IPS-11a (cell line): ENCODE data around the gene CAMK2D.

Experiments
- H3K4me3 ChIP-seq: one replicate; pipeline ENCODE4 v1.5.1; 2013; ENCODE audit warnings: low read depth, low read length, control low read depth

CAMK2D gene

DNA sequence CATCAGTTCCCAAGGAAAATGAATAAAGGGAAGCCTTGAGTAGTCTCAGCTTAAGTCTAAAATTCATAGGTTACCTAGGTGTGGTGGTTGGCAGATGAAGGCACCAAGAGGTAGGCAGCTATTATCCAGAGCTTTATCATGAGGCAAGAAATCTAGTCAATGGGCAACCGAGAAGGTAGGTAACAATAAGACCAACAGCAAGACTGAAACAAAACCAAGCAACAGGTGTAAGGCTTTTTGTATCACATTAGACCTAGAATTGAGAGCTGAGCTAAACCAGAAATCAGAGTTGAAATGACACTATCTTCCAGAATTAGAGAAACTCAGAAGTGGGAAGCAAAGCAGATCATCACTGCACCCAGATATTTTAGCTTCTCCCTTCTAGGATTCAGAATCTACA, 117.1 kb downstream of the CAMK2D start:
- no peak overlapping the region for H3K4me3 ChIP-seq

DNA sequence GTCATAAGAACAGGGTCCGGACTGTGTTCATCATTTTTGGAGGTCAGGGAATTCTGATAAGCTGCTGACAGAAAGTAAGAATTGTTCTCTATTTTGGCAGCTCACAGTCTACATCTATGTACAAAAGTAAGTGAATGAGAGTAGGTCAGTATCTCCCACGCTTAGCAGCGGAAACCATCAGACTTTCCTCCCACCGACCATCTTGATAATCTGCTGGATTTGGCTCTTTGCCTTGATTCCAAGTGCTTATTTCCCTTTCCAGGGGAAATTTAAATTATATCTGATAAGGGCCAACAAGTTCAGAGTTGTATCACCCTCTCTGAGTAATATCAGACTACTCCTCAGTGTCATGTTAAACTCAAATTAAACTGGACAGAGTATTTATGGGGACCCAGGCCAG, 118.0 kb downstream of the CAMK2D start:
- no peak overlapping the region for H3K4me3 ChIP-seq

DNA sequence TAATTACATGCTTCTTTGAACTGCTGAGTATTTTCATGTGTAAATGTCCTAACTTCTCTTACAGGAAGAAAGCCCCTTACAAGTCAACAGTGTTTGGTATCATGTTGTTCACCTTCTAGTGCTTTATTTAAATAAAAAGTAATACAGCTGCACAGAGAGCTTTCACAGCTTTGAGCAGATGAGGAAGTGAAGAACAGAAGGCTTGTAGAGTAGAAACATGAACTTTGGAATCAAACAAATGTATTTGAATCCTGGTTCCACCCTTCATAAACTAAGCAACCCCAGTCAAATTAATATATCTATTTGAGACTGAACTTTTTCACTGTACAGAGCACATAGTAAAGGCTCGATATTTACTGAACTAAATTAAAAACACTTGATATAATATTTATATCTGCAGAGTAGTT, 120.5 kb downstream of the CAMK2D start:
- H3K4me3 ChIP-seq, result no peak overlapping the region

DNA sequence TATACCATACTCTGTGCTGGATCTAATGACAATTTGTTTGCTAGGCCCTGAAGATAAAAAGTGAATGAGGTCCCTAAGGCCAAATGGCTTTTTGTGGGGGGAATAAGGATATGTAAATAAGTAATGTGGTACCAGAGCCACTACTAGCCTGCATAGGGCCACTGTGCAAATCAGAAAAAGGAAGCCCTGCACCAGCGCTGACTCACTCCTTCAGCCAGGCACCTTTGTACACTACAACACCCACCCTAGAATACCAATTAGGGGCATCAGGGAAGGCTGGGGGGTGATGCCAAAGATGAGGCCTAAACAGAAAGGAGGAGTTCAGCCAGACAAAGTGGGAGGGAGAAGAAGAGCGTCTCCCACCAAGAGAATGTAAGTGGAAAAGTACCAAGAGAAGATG, 122.2 kb downstream of the CAMK2D start:
- H3K4me3 ChIP-seq, result no peak overlapping the region

DNA sequence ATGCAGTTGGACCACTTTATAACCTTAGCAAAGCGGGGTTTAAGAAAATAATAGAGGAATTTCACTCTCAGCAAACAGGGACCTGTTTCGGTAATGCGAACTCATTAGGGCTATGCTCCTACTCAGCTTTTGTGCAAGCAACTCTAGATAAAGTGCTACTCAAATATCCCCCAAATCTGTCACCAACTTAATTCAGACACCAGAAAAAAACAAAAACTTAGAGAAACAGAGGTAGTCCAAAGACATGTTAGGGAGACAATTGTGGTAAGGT, 123.0 kb downstream of the CAMK2D start:
- no peak overlapping the region for H3K4me3 ChIP-seq

DNA sequence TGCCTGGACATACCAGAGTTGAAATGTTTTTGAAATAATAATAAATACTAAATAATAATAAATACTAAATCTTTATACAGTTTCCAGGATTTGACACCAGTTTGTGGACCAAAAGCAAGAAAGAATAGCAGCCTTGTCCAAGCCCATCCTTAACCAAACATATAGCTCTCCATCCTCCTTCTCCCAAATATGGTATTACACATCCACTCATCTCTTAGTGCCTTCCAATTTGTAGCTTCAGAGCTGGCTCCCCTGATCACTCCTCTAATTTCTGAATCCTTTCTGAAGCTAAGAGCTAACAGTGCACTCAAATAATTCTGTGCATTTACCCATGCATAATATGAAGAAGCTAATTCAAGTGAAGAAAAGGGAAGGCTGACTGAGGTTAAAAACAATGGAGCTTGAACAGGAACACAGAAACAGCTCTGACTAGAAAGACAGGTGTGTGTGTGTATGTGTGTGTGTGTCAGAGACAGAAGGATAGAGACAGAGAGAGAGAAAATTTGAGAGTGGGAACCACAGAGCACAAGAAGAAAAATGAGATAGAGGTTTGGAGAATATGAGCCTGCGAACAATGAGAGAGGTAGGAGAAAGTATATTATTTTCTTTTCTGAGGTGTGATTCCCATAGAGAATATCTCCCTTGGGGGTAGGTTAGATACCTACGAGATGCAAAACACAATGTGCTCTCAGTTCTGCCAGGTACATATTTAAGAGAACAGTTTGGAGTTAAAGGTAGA, 123.5 kb downstream of the CAMK2D start:
- no peak overlapping the region for H3K4me3 ChIP-seq

DNA sequence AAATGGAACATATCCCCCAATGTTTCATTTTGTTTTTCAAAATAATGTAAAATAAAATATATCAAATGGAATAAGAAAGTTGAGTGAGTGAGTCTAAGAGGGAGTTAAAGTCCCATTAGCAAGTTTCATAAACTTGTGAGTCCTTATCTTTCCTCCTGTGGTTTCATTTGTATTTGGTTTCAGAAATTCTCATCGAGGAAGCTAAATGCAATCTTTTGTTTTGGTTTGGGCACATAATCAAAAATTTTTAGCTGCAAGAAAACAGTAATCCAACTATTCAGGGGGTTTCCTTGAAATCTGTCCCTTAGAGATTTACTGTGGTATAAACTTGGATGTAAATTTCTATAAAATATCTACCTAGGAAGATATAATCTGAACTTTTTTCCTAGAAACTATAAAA, 124.2 kb downstream of the CAMK2D start:
- H3K4me3 ChIP-seq, result no peak overlapping the region

DNA sequence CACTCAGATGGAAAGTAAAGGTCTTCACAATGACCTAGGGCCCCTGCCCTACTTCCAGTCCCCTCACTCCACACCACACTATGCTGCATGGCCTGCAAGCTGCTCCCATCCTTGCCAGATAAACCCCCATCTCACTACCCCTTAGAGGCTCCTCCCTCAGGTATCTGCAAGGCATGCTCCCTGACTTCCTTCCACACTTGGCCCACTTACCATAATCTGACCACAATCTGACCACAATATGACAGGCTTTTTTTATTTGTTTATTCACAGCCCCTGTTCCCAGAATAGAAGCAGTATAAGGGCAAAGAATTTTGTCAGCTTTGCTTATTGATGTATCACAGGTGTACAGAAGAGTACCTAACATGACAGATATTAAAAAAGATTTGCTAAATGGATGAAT, 124.7 kb downstream of the CAMK2D start:
- no peak overlapping the region for H3K4me3 ChIP-seq

DNA sequence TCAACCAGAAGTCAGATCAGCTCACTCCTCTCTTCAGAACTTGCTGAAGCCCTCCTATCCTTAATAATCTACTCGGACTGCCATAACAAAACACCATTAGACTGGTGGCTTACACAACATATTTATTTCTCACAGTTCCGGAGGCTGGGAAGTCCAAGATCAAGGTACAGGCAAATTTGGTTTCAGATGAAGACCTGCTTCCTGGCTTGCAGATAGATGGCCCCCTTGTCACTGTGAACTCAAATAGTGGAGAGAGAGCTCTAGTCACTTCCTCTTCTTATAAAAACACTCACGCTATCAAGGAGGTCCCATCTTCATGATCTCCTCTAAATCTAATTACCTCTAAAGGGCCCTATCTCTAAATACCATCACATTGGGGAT, 125.1 kb downstream of the CAMK2D start:
- H3K4me3 ChIP-seq, result no peak overlapping the region

DNA sequence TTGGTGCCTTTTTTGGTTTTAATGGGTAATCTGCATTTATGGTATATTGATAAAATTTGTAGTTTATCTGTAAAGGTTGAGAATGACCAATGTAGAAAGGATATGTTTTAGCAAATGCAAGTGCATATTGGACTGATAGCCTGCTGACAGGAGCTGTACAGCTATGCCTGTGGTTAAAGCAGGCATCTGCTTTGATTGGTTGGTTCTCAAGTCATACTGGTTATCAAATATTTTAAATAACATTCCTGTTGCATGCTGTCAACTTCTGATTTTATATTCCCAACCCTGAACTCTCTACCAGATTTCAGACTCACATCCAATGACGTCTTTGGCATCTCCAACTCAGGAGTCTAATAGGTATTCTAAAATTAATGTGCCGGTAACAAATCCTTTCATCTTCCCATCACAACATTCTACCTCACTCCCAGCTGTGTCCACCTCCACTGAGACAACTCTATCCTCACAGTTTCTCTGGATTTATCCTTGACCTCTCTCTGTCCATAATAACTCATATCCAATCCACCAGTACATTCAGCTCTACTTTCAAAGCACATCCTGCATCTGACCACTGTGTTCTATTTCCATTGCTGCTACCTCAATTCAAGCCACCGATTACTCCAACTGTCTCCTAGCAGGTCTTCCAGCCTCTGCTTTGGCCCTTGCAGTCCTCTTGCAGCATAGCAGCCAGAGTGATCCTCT, 125.7 kb downstream of the CAMK2D start:
- H3K4me3 ChIP-seq, result no peak overlapping the region

DNA sequence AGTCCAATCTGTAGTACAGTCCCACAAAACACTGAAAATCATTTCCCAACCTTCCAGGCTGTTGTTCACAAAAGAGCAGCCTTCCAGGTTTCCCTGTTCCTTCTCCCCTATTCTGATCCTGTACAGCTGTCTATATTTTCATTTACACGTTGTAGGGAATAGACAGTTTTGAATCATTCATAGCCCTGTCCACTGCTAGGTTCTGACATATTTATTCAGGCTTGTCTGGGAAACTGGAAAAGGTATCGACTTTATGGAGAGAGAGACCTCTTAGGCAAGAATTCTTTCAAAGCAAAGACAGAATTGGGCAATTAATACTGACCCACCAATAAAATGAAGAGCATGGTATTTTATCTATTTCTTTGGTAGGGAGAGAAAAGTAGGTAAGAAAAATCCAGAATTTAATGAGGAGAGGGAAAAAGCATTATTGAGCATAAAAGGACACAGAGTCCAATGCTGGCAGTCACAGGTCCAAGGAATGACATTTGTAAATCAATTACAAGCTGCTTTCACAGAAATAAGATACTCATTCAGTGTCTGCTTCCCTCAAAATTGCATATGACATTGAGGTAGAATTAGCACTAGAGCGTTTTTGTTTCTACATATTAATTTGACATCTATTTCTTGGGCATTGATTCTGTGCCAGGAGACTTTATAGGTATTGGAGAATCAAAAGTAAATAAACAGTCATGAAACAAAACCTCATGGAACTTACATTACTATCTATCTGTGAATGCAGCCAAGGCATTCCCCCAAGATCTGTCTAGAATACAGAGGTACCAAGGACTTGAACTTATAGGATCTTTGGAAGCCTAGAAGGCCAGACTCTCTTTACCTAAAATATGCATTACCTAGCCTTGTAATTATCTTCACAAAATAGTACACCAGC, 127.2 kb downstream of the CAMK2D start:
- H3K4me3 ChIP-seq, result no peak overlapping the region

DNA sequence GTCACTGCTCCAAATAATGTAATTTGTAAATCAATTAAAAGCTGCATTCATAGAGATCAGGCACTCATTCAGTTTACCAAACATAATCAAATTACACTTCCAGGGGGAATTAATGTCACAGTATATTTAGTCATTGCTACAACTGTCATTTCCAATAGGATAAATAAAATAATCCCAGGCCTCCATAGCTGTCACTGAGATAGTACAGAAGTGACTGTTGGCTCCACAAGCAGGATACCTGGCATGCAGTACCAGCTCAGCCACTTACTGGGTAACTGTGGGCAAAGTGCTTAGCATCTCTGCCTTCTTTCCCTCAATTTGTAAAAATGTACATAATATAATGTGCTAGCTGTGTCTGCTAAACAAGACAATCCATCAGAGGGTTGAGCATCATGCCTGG, 128.1 kb downstream of the CAMK2D start:
- H3K4me3 ChIP-seq, result no peak overlapping the region

DNA sequence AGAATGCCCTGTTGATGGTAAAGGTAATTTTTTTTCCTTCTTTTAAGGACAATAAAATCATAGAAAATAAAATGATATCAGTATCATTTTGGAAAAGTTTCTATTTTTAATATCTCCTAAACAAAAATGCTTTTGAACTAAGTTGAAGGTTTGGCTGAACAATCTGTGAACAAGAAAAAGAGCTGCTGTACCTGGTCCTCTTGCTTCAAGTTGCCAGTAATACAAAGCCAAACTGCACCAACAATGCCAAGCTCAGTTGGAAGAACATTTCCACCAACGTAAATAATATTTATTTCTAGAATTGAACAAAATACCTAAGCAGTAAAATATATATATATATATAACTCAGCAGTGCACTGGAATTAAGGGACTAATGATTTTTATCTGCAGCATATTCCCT, 132.8 kb downstream of the CAMK2D start:
- H3K4me3 ChIP-seq, result no peak overlapping the region

DNA sequence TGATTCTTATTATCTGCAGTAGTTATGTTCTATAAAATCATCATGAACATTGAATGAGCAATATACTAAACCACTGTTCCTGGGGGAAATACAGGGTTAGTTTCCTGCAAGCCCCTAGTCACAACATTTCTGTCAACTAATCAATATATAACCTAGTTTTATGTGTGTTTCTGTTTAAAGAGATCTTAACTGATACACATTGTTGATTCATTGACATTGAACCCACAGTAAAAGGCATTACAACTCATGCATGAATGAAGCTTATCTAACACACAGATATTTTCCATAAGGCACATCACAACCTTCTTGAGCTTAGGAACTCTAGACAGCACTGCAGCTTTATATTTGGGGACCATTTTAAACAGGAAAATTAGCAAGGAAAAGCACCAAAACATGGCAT, 134.2 kb downstream of the CAMK2D start:
- H3K4me3 ChIP-seq, result no peak overlapping the region

DNA sequence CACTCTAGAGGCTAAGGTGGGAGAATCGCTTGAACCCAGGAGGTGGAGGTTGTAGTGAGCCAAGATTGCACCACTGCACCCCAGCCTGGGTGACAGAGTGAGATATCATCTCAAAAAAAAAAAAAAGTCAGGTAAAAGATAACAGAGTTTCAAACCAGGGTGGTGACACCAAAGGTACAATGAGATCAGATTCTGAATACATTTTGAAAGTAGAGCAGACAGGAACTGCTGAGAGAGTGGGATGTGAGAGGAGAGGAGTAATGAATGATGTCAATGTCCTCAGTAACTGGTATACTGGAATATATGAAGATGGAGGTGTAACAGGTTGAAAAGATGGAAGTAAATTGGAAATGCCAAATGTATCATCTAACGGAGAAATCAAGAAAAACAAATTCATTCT, 135.6 kb downstream of the CAMK2D start:
- H3K4me3 ChIP-seq, result no peak overlapping the region

DNA sequence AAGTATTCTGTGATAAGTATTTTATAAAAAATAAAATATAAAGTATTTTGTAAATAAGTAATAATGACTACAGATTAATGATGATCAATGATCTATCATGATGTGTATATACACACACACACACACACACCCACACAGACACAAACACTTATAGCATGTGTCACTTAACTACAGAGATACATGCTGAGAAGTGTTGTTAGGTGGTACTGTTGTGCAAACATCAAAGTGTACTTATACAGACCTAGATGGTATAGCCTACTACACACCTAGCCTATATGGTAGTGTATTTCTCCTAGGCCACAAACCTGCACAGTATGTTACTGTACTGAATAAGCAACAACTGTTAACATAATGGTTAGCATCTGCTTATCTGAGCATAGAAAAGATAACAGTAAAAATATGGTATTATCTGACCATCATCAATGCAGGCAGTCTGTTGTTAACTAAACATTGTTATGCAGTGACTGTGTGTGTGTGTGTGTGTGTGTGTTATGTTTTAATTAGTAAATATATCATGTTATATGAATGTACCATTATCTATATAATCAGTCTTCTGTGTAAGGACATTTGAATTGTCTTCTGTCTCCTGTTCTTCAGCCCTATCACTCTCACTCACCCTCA, 138.2 kb downstream of the CAMK2D start:
- no peak overlapping the region for H3K4me3 ChIP-seq

DNA sequence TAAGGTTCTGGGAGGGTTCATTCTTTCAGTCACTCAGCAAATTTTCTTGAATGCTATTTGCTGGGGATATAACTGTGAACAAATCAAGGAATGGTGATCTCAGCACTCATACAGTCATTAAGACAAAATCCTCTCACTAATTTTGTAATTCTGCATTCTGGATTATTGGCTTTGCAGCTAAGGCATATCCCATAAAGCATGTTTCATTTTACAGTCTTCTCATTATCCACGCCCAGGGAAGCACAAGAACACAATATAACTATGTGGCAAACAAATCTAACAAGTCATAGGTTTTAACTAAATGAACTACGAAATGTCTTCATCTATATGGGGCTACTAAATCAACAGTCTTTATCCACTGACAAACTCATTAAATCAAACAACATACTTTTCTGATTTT, 139.9 kb downstream of the CAMK2D start:
- no peak overlapping the region for H3K4me3 ChIP-seq

DNA sequence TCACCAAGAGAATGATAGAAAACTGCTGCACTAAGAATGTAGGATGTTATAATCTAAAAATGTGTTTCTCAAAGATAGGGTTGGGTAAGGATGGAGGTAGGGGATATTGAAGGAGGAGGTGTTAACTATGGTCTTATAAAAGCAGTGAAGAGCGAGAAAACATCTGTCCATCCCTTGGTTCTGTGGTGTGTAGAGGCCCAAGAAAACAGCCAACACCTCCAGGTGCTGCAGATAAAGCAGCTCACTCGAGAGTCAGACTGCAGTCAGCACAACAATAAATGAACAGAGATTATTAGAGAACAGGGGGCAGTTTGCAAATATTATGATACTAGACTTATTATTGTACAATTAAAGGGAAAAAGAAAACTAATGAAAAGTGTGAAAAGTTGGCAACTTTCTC, 141.5 kb downstream of the CAMK2D start:
- H3K4me3 ChIP-seq, result no peak overlapping the region

DNA sequence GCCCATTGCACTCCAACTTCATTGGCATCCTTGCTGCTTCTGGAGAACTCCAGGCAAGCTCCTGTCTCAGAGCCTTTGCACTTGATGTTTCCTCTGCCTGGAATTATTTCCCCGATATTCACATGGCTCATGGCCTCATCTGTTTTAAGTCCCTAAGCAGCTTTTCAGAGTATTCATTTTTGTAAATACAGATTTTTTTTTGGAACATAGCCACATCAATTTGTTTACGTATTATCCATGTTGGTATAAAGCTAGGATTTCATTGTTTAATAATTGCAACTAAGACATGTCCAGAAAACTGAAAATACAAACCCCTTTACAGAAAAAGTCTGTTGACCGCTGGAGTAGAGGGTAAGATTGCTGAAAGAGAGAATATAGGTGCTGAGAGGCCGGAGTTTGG, 142.0 kb downstream of the CAMK2D start:
- H3K4me3 ChIP-seq, result no peak overlapping the region

DNA sequence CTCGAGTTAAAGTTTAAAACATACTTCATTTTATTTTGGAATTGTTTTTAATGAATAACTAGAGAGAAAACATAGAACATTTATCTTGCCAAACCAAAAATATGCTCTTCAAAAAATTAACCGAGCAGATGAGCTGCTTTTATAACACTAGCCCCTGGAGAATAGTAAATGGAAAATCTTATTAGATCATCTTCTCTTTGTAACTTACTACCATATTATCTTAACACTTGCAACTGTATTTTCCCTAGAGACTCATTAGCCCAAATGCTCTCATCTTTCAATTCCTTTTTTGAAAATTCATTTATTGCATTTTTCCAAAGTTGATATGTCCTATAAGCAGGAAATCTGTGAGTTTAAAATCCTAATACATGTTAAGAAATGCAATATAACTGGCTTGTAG, 143.3 kb downstream of the CAMK2D start:
- H3K4me3 ChIP-seq, result no peak overlapping the region

DNA sequence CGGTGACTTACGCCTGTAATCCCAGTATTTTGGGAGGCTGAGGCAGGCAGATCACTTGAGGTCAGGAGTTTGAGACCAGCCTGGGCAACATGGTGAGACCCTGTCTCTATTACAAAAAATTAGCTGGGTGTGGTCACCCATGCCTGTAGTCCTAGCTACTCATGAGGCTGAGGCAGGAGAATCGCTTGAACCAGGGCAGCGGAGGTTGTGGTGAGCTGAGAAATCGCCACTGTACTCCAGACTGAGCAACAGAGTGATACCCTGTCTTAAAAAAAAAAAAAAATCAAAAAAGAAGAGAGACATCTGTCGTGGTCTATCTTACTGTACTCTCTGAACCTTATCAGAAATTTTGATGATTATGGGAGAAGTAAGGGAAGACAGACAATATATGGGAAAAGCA, 144.3 kb downstream of the CAMK2D start:
- no peak overlapping the region for H3K4me3 ChIP-seq

DNA sequence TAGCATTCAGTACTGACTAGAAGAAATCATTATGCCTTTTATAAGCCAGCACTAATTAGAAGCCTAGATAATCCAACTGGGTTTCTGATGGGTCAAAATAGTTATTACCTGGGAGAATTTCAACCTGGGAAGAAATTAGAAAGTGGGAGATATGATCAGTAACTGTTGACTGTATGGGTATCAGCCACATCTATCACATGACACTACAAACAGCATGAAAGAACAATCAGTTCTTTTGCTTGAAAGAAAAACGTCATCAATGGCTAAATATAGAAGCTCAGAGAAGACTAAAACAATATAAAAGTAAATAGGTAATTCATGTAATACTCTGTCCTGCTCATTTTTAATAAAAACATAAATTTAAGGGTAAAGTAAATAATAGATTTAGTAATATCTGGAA, 145.1 kb downstream of the CAMK2D start:
- H3K4me3 ChIP-seq, result no peak overlapping the region
